Parathyroid adenoma (tissue), 2 donors: ENCODE measurements around the gene SLC25A28.

ENCODE experiments used
- H2AFZ ChIP-seq: fragments of 300-600 bp; sonication (generic); one replicate; pipeline ENCODE4 v1.7.0; 2017; ENCODE audit warnings: antibody characterized with exemption, mild to moderate bottlenecking
- H3K27ac ChIP-seq: fragments of 300-600 bp; sonication (generic); one replicate; pipeline ENCODE4 v1.7.0; 2017
- H3K27me3 ChIP-seq: fragments of 300-600 bp; sonication (generic); one replicate; pipeline ENCODE4 v1.7.0; 2017; ENCODE audit warnings: low read length; ENCODE audit not compliant: control insufficient read depth, insufficient read depth
- H3K36me3 ChIP-seq: fragments of 300-600 bp; sonication (generic); one replicate; pipeline ENCODE4 v1.7.0; 2017; ENCODE audit warnings: low read length; ENCODE audit not compliant: control insufficient read depth, insufficient read depth
- H3K4me1 ChIP-seq: fragments of 300-600 bp; sonication (generic); one replicate; pipeline ENCODE4 v1.7.0; 2017; ENCODE audit warnings: control low read depth
- H3K4me2 ChIP-seq: fragments of 300-600 bp; sonication (generic); one replicate; pipeline ENCODE4 v1.7.0; 2017; ENCODE audit warnings: low read length
- H3K4me3 ChIP-seq: fragments of 300-600 bp; sonication (generic); one replicate; pipeline ENCODE4 v1.7.0; 2017; ENCODE audit warnings: low read depth, low read length
- H3K79me2 ChIP-seq: fragments of 300-600 bp; sonication (generic); one replicate; pipeline ENCODE4 v1.7.0; 2017; ENCODE audit warnings: control low read depth
- H3K9ac ChIP-seq: fragments of 300-600 bp; sonication (generic); one replicate; pipeline ENCODE4 v1.7.0; 2017; ENCODE audit warnings: mild to moderate bottlenecking
- H3K9me3 ChIP-seq: fragments of 300-600 bp; sonication (generic); one replicate; pipeline ENCODE4 v1.7.0; 2017; ENCODE audit warnings: low read length; ENCODE audit not compliant: control insufficient read depth
- CTCF ChIP-seq: fragments of 300-600 bp; sonication (generic); IDR thresholded peaks from one replicate; pipeline ENCODE4 v1.7.0; 2017; ENCODE audit warnings: antibody characterized with exemption, mild to moderate bottlenecking
- donor health status: primary hyperparathyroidism.

SLC25A28 gene

GRCh38 chr10:99660662-99661376, 40.6 kb upstream of the SLC25A28 start:
- no peak for TF ChIP-seq CTCF
- no peak overlapping the region for H2AFZ ChIP-seq
- H3K27ac ChIP-seq = no peak overlapping the region
- H3K4me1 ChIP-seq = peaks cover 3% of the 10 kb centered on the region
- H3K4me3 ChIP-seq = no peak overlapping the region
- H3K36me3 ChIP-seq = no peaks in the 10 kb centered on the region
- H3K9me3 ChIP-seq = no peaks in the 10 kb centered on the region
- H3K79me2 ChIP-seq = no peaks in the 10 kb centered on the region
- H3K4me2 ChIP-seq = no peak overlapping the region
- no peak overlapping the region for H3K9ac ChIP-seq
- H3K27me3 ChIP-seq = no peaks in the 10 kb centered on the region

GRCh38 chr10:99659868-99660366, 39.7 kb upstream of the SLC25A28 start:
- Histone ChIP-seq H3K79me2 (no peaks in the 10 kb centered on the region), H3K27ac (no peak overlapping the region), H3K27me3 (no peaks in the 10 kb centered on the region), H3K4me1 (peaks cover 3% of the 10 kb centered on the region), H2AFZ (peak overlapping the region; percentile 98), H3K4me3 (peak overlapping the region; percentile 98), H3K4me2 (peak overlapping the region; percentile 84), H3K36me3 (no peaks in the 10 kb centered on the region), H3K9ac (peak overlapping the region; percentile 55), H3K9me3 (no peaks in the 10 kb centered on the region)
- no peak for TF ChIP-seq CTCF

- Histone ChIP-seq H3K79me2 (no peaks in the 10 kb centered on the region), H2AFZ (peak within 1 kb of the TSS; percentile 98), H3K4me1 (peaks cover 3% of the 10 kb centered on the region), H3K9ac (peak within 1 kb of the TSS; percentile 55), H3K9me3 (no peaks in the 10 kb centered on the region), H3K36me3 (no peaks in the 10 kb centered on the region), H3K4me2 (peak within 1 kb of the TSS; percentile 84), H3K27me3 (no peaks in the 10 kb centered on the region), H3K27ac (no peak within 1 kb of the TSS), H3K4me3 (peak within 1 kb of the TSS; percentile 98)
- peak; percentile 41 for TF ChIP-seq CTCF
Measured at GRCh38 chr10:99659031-99659867, 39.0 kb upstream of the SLC25A28 start, which contains the start of gene ENTPD7. Gene ENTPD7, plus strand, starts transcription at chr10:99659509. Its CDS starts 448 bp downstream, at chr10:99659957.

- peak overlapping the region; percentile 98 for H2AFZ ChIP-seq
- H3K9me3 ChIP-seq = no peaks in the 10 kb centered on the region
- peak overlapping the region; percentile 84 for H3K4me2 ChIP-seq
- H3K9ac ChIP-seq = no peak overlapping the region
- no peaks in the 10 kb centered on the region for H3K79me2 ChIP-seq
- H3K27me3 ChIP-seq = no peaks in the 10 kb centered on the region
- H3K4me1 ChIP-seq = peaks cover 3% of the 10 kb centered on the region
- no peaks in the 10 kb centered on the region for H3K36me3 ChIP-seq
- H3K27ac ChIP-seq = no peak overlapping the region
- TF ChIP-seq CTCF = no peak
- peak overlapping the region; percentile 98 for H3K4me3 ChIP-seq
Measured at GRCh38 chr10:99658622-99659030, 38.4 kb upstream of the SLC25A28 start.
